Hippocampal formation (tissue), 2 donors: ENCODE measurements around the gene BMP4.
A peak's percentile ranks its signal among the peaks of the same experiment; 100 is the strongest.
"Not testable (repeated sequence)": the region's sequence is repeated elsewhere in the genome, so short reads cannot be mapped to it uniquely, and the experiment has no call there.

Experiments
- DNase-seq, 2 donors: peaks; one replicate each; lab custom pipeline; 2025; lab: John Stamatoyannopoulos, UW

Gene BMP4

GRCh38 chr14:53956427-53957201, at the start of gene BMP4:
TSS of gene BMP4 (minus strand) at chr14:53956825. CDS start at chr14:53952222, 4,603 bp downstream.
- DNase-seq = no peak

- no peak for DNase-seq
Observed at GRCh38 chr14:54003064-54003463, 46.4 kb upstream of the BMP4 start.

GRCh38 chr14:54002653-54003052, 46.0 kb upstream of the BMP4 start:
- peak in 1 of 2 donors; percentile 17 for DNase-seq

GRCh38 chr14:54001189-54001878, 44.7 kb upstream of the BMP4 start:
- no peak for DNase-seq

- no peak for DNase-seq
Observed at GRCh38 chr14:54000341-54000811, 43.8 kb upstream of the BMP4 start.

- no peak for DNase-seq
Observed at GRCh38 chr14:53999061-53999488, 42.5 kb upstream of the BMP4 start.

- DNase-seq = no peak
Observed at GRCh38 chr14:53996041-53996440, 39.4 kb upstream of the BMP4 start.

GRCh38 chr14:53993920-53994607, 37.4 kb upstream of the BMP4 start:
- no peak for DNase-seq

- no peak for DNase-seq
Observed at GRCh38 chr14:53990978-53991377, 34.4 kb upstream of the BMP4 start.

- DNase-seq = not testable (repeated sequence)
Observed at GRCh38 chr14:53986718-53987117, 30.1 kb upstream of the BMP4 start.

GRCh38 chr14:53984958-53985357, 28.3 kb upstream of the BMP4 start:
- DNase-seq = not testable (repeated sequence)

- no peak for DNase-seq
Observed at GRCh38 chr14:53983112-53983511, 26.5 kb upstream of the BMP4 start.

GRCh38 chr14:53982546-53982945, 25.9 kb upstream of the BMP4 start:
- no peak for DNase-seq

- DNase-seq = no peak
Observed at GRCh38 chr14:53979747-53980642, 23.4 kb upstream of the BMP4 start.

GRCh38 chr14:53979113-53979681, 22.6 kb upstream of the BMP4 start:
- DNase-seq = no peak

GRCh38 chr14:53978194-53978593, 21.6 kb upstream of the BMP4 start:
- no peak for DNase-seq

- DNase-seq = no peak
Observed at GRCh38 chr14:53975444-53975843, 18.8 kb upstream of the BMP4 start.

- DNase-seq = no peak
Observed at GRCh38 chr14:53971521-53971920, 14.9 kb upstream of the BMP4 start.

GRCh38 chr14:53969326-53969725, 12.7 kb upstream of the BMP4 start:
- DNase-seq = no peak

- DNase-seq = no peak
Observed at GRCh38 chr14:53968726-53969125, 12.1 kb upstream of the BMP4 start.

- no peak for DNase-seq
Observed at GRCh38 chr14:53967606-53968005, 11.0 kb upstream of the BMP4 start.
